Mucosa of descending colon (tissue), 3 donors: Measurements from ENCODE around the gene SLC12A4. TPM values are rescaled to one million over a fixed set of nuclear protein-coding genes. Genes with fewer than 3 reads are reported as not detected.

ENCODE experiments used
- ATAC-seq: fragments of 200-7000 bp; cut with Tn5 transposase; one replicate; pipeline ENCODE4 v1.9.1; 2020; ENCODE audit warnings: mild to moderate bottlenecking, moderate library complexity
- DNase-seq, 3 donors: peaks; one replicate each; pipeline ENCODE4 v3.0.0-alpha.2; 2020
- H3K36me3 ChIP-seq: fragments of 200-600 bp; one replicate; pipeline ENCODE4 v1.8.0; 2021; ENCODE audit warnings: low read depth, mild to moderate bottlenecking
- H3K4me1 ChIP-seq: fragments of 200-600 bp; one replicate; pipeline ENCODE4 v1.8.0; 2021; ENCODE audit warnings: low read depth, mild to moderate bottlenecking
- H3K4me3 ChIP-seq: fragments of 200-600 bp; one replicate; pipeline ENCODE4 v1.8.0; 2021; ENCODE audit warnings: mild to moderate bottlenecking
- H3K9me3 ChIP-seq: fragments of 200-600 bp; one replicate; pipeline ENCODE4 v1.8.0; 2021; ENCODE audit warnings: mild to moderate bottlenecking
- CTCF ChIP-seq: fragments of 200-600 bp; IDR thresholded peaks from one replicate; pipeline ENCODE4 v1.8.0; 2022; ENCODE audit warnings: antibody characterized with exemption, mild to moderate bottlenecking
- intact Hi-C, 2 donors: fragments of 100-400 bp; cut with DNase I in 1 of 2; cut with micrococcal nuclease in 1 of 2; formaldehyde crosslinking; loops; one replicate each; pipeline versions ENCODE4 v1.11.0 to v1.11.1; 2022; cut with DNase I, micrococcal nuclease
- total RNA-seq, 3 donors: library from RNA; stranded (reverse); fragmentation: NEBNext Ultra II Directional in 2 of 3; extraction: Animal tissue kit (Norgen Biotek cat#: 25700) in 2 of 3; gene quantifications; one replicate each; pipeline versions ENCODE4 v1.2.1 to v1.2.4, GENCODE V29; 2021 to 2023
- donor health status: DM: no; HTN: no; CAD: no; lungs with moderate emphysema.
- donor health status: DM: no; HTN: no; CAD: no.
- donor health status: DM: no; HTN: yes; CAD: no.

SLC12A4 gene
- total RNA-seq, 3 donors from 2014 or later, result 4.0 to 68.5 (median 22.2) TPM

GRCh38 chr16:67927131-67927941 lies 41.1 kb downstream of the SLC12A4 start:
- H3K9me3 ChIP-seq, result no peaks in the 10 kb centered on the region
- DNase-seq, result no peak
- no peak for TF ChIP-seq CTCF
- H3K36me3 ChIP-seq, result peaks cover 5% of the 10 kb centered on the region
- intact Hi-C loops, result loop anchor here in 1 of 2 donors (10.0 kb wide), 1 partner anchor 113 kb away; no protein-coding TSS in a partner anchor
- no peaks in the 10 kb centered on the region for H3K4me1 ChIP-seq
- no peak overlapping the region for H3K4me3 ChIP-seq
- no peak for ATAC-seq

DNA sequence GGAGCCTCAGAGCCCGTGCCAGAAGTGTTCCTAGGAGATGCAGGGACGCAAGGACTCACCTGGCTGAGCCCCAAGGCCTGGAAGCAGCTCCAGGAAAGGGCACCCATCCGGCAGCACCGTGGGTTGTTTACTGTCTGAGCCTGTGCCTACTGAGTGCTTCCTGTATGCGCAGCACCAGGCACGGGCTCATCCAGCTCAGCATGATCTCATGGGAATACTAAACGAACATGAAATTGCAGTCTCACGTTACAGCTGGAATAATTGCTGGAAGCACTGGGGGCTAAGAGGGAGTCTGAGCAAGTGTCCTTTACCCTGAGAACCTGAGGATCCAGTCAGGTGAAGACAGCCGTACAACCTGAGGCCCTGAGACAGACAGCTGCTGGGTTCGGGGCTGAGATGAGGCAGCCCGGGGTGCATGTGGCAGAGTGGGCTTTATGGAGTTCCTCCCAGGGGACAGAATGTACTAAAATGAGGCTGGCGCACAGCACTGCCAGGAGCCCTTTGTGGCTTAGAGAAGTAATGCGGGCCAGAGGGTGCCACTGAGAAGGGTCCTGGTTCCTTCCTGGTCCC lies 42.2 kb downstream of the SLC12A4 start:
- Histone ChIP-seq H3K4me3 (no peak overlapping the region), H3K4me1 (no peaks in the 10 kb centered on the region), H3K9me3 (no peaks in the 10 kb centered on the region), H3K36me3 (peaks cover 5% of the 10 kb centered on the region)
- DNase-seq (no peak), ATAC-seq (no peak)
- TF ChIP-seq CTCF, result no peak
- intact Hi-C loops, result loop anchor here in 1 of 2 donors (10.0 kb wide), 1 partner anchor 111 kb away; no protein-coding TSS in a partner anchor

DNA sequence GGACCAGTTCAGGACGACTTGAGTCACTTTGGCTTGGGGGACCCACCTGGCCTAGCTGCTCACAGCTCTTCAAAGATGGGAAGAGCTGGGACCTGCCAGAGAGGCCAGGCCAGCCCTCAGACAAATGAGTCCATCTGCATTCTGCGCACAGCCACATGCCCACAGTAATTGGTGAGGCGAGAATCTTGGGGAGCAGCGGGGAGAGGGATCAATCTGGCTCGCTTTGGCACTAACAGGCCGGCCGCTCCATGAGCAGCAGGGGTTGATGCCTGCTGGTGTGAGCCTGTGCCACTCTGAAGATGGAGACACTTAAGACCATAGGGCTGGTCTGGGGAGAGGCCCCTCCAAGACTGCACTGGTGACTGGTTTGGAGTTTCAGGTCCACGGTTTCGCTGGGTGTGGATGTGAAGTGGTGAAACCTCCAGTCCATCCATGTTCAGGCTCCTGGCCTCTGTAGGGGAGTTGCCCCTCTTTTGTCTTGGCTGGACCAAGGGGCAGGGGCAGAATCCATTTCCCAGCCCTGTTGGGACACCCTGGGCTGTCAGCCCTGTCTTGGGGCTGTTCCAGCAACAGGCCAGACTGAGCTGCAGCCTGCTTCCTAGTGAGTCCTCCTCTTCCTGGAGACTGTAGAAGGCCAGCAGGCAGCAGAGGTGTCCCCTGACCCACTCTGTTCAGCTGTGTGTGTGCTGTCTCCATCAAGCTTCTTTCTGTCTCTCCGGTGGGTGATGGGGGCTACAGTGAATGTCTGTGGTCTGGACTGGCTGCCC lies 44.1 kb downstream of the SLC12A4 start:
- H3K4me3 ChIP-seq, result no peak overlapping the region
- no peaks in the 10 kb centered on the region for H3K4me1 ChIP-seq
- no peak for TF ChIP-seq CTCF
- DNase-seq (no peak), ATAC-seq (no peak)
- intact Hi-C loops, result loop anchor here in 1 of 2 donors (10.0 kb wide), 1 partner anchor 110 kb away; no protein-coding TSS in a partner anchor
- H3K9me3 ChIP-seq, result no peaks in the 10 kb centered on the region
- H3K36me3 ChIP-seq, result peaks cover 5% of the 10 kb centered on the region

DNA sequence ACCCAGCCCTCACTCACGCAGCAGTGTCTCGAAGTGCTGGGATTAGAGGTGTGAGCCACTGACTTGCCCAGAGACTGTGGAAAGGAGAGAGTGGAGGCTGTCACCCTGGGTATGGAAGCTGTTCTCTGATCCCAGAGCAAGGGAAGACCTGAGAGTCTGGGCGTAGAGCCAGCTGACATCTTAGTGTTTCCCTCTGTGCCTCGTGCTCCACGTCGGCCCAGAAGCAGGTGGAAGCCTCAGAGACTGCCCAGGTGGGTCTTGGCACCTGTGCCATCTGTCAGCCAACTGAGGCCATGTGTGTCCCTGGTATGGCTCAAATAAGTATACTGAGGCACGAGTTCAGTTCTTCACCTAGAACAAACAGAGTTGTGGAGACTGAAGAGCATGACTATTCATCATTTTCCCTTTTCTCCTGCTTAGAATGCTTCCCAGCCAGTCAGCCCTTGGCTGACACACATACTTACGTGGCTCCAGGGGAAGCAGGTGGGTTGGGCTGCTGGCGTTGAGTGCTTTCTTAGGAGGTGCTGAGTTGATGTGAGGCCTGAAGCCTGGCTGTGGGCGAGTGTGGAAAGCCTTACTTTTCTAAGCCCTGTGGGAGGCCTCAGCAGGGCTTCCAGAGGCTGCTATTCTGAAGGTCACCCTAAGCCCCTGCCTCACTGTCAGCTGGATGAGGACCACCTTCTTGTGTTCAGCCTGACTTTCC lies 44.9 kb downstream of the SLC12A4 start:
- DNase-seq (no peak), ATAC-seq (no peak)
- H3K9me3 ChIP-seq, result no peaks in the 10 kb centered on the region
- no peak for TF ChIP-seq CTCF
- intact Hi-C loops, result loop anchor here in 1 of 2 donors (10.0 kb wide), 1 partner anchor 109 kb away; no protein-coding TSS in a partner anchor
- peaks cover 5% of the 10 kb centered on the region for H3K36me3 ChIP-seq
- H3K4me1 ChIP-seq, result no peaks in the 10 kb centered on the region
- H3K4me3 ChIP-seq, result no peak overlapping the region

GRCh38 chr16:67922740-67923139 lies 45.7 kb downstream of the SLC12A4 start:
- ATAC-seq, result no peak
- H3K4me3 ChIP-seq, result no peak overlapping the region
- intact Hi-C loops, result loop anchor here in 1 of 2 donors (10.0 kb wide), 1 partner anchor 108 kb away; no protein-coding TSS in a partner anchor
- H3K4me1 ChIP-seq, result no peaks in the 10 kb centered on the region
- TF ChIP-seq CTCF, result no peak
- H3K36me3 ChIP-seq, result peaks cover 5% of the 10 kb centered on the region
- DNase-seq, result no peak
- H3K9me3 ChIP-seq, result no peaks in the 10 kb centered on the region
